ENCODE results near the gene RPEL1. TPM values are rescaled to one million over a fixed set of nuclear protein-coding genes. Genes with fewer than 3 reads are reported as not detected.
"Not testable (repeated sequence)": the region's sequence is repeated elsewhere in the genome, so short reads cannot be mapped to it uniquely, and the experiment has no call there.

RPEL1 gene
- polyA plus RNA-seq, 2 donors, result 0.02 TPM; not detected in 1

- Histone ChIP-seq H3K27me3 (ENCODE audit: control insufficient read depth in 1 of 2, insufficient read depth in 2 of 2, low read length in 2 of 2) (no peaks in the 10 kb centered on the region), H3K36me3 (ENCODE audit: control insufficient read depth in 2 of 2, insufficient read depth in 2 of 2, low read length in 1 of 2) (no peaks in the 10 kb centered on the region), H3K4me1 (ENCODE audit: control insufficient read depth in 2 of 2, insufficient read depth in 2 of 2, low read length in 1 of 2) (no peaks in the 10 kb centered on the region), H3K9me3 (ENCODE audit: control insufficient read depth in 2 of 2, insufficient read depth in 1 of 2, low read depth in 1 of 2, low read length in 1 of 2) (peaks cover 0 to 7% of the 10 kb centered on the region in 2 donors), H3K4me3 (ENCODE audit: low read depth in 1 of 2, low read length in 2 of 2) (no peak overlapping the region), H3K27ac (ENCODE audit: low read depth in 2 of 2, low read length in 1 of 2) (no peak overlapping the region)
- 36 to 50% methylated on average over 4 of the region's 4 CpGs for WGBS, 2 donors
Observed at GRCh38 chr10:103254538-103255325, 9.0 kb downstream of the RPEL1 start.

DNA sequence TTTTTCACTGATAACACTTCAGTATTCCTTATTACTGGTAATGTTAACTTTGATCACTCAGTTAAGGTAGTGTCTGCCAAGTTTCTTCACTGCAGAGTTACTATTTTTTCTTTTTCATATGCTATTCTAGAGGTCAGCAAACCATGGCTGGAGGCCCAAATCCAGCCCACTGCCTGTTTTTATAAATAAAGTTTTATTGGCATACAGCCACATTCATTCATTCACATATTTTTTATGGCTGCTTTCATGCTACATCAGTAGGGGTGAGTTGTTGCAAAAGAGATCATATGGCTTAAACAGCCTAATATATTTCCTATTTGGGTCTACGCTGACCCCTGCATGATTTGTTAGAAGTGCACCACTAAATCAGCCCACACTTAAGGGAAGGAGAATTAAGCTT lies 10.9 kb downstream of the RPEL1 start:
- H3K4me3 ChIP-seq (ENCODE audit: low read depth in 1 of 2, low read length in 2 of 2), result no peak overlapping the region
- H3K4me1 ChIP-seq (ENCODE audit: control insufficient read depth in 2 of 2, insufficient read depth in 2 of 2, low read length in 1 of 2), result no peaks in the 10 kb centered on the region
- H3K9me3 ChIP-seq (ENCODE audit: control insufficient read depth in 2 of 2, insufficient read depth in 1 of 2, low read depth in 1 of 2, low read length in 1 of 2), result no peaks in the 10 kb centered on the region
- WGBS, 2 donors, result 88 to 97% methylated on average over 1 of the region's 1 CpG
- no peaks in the 10 kb centered on the region for H3K36me3 ChIP-seq (ENCODE audit: control insufficient read depth in 2 of 2, insufficient read depth in 2 of 2, low read length in 1 of 2)
- no peaks in the 10 kb centered on the region for H3K27me3 ChIP-seq (ENCODE audit: control insufficient read depth in 1 of 2, insufficient read depth in 2 of 2, low read length in 2 of 2)
- H3K27ac ChIP-seq (ENCODE audit: low read depth in 2 of 2, low read length in 1 of 2), result no peak overlapping the region

DNA sequence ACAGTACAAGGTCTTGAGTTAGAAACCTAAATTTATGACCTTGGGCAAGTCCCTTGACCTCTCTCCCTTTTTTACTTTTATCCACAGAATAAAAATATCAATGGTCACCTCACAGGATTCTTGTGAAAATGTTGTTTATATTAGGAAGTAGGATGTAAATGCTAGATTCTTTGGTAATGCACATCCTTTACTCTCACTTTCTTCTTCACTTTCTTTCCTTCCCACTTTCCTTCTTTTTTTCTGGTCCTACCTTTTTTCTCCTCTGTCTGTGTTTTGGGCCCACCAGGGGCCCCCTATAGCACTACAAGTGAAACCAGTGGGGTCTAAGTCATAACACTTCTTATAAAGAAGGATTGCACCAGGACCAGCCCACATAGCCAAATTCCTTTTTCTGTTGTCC lies 12.1 kb downstream of the RPEL1 start:
- H3K4me3 ChIP-seq (ENCODE audit: low read depth in 1 of 2, low read length in 2 of 2), result no peak overlapping the region
- no peaks in the 10 kb centered on the region for H3K9me3 ChIP-seq (ENCODE audit: control insufficient read depth in 2 of 2, insufficient read depth in 1 of 2, low read depth in 1 of 2, low read length in 1 of 2)
- no peak overlapping the region for H3K27ac ChIP-seq (ENCODE audit: low read depth in 2 of 2, low read length in 1 of 2)
- no peaks in the 10 kb centered on the region for H3K27me3 ChIP-seq (ENCODE audit: control insufficient read depth in 1 of 2, insufficient read depth in 2 of 2, low read length in 2 of 2)
- H3K36me3 ChIP-seq (ENCODE audit: control insufficient read depth in 2 of 2, insufficient read depth in 2 of 2, low read length in 1 of 2), result no peaks in the 10 kb centered on the region
- H3K4me1 ChIP-seq (ENCODE audit: control insufficient read depth in 2 of 2, insufficient read depth in 2 of 2, low read length in 1 of 2), result no peaks in the 10 kb centered on the region

GRCh38 chr10:103258928-103259327 lies 13.2 kb downstream of the RPEL1 start:
- H3K27me3 ChIP-seq (ENCODE audit: control insufficient read depth in 1 of 2, insufficient read depth in 2 of 2, low read length in 2 of 2); H3K4me3 ChIP-seq (ENCODE audit: low read depth in 1 of 2, low read length in 2 of 2); H3K27ac ChIP-seq (ENCODE audit: low read depth in 2 of 2, low read length in 1 of 2); H3K36me3 ChIP-seq (ENCODE audit: control insufficient read depth in 2 of 2, insufficient read depth in 2 of 2, low read length in 1 of 2); H3K4me1 ChIP-seq (ENCODE audit: control insufficient read depth in 2 of 2, insufficient read depth in 2 of 2, low read length in 1 of 2); H3K9me3 ChIP-seq (ENCODE audit: control insufficient read depth in 2 of 2, insufficient read depth in 1 of 2, low read depth in 1 of 2, low read length in 1 of 2): not testable (repeated sequence)
- 90 to 93% methylated on average over 4 of the region's 4 CpGs for WGBS, 2 donors

DNA sequence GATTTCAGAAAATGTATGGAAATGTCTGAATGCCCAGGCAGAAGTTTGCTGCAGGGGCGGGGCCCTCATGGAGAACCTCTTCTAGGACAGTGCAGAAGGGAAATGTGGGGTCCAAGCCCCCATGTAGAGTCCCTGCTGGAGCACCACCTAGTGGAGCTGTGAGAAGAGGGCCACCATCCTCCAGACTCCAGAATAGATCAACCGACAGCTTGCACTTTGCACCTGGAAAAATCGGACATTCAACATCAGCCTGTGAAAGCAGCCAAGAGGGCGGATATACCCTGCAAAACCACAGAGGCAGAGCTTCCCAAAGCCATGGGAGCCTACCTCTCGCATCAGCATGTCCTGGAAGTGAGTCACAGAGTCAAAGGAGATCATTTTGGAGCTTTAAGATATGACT lies 14.3 kb downstream of the RPEL1 start:
- WGBS, 2 donors, result 81 to 82% methylated on average over 5 of the region's 5 CpGs
- Histone ChIP-seq H3K27ac (ENCODE audit: low read depth in 2 of 2, low read length in 1 of 2) (no peak overlapping the region), H3K27me3 (ENCODE audit: control insufficient read depth in 1 of 2, insufficient read depth in 2 of 2, low read length in 2 of 2) (no peaks in the 10 kb centered on the region), H3K4me3 (ENCODE audit: low read depth in 1 of 2, low read length in 2 of 2) (no peak overlapping the region), H3K36me3 (ENCODE audit: control insufficient read depth in 2 of 2, insufficient read depth in 2 of 2, low read length in 1 of 2) (no peaks in the 10 kb centered on the region), H3K9me3 (ENCODE audit: control insufficient read depth in 2 of 2, insufficient read depth in 1 of 2, low read depth in 1 of 2, low read length in 1 of 2) (no peaks in the 10 kb centered on the region), H3K4me1 (ENCODE audit: control insufficient read depth in 2 of 2, insufficient read depth in 2 of 2, low read length in 1 of 2) (no peaks in the 10 kb centered on the region)

DNA sequence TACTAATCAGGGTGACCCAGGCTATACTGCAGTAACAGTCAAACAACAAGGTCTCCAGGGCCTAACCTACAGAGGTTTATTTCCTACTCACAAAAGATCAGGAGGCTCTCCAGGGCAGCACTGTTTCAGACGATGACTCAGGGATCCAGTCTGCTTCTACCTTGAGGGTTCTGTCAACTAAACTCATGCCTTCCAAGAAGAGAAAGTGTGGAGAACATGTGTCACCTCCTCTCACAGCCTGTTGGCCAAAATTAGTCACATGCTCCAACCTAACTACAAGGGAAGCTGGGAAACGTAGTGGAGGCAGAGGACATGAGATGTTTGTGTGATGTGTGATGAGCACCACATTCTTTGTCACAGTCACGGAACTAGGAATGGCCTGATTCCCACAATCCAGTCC lies 16.5 kb downstream of the RPEL1 start:
- no peaks in the 10 kb centered on the region for H3K36me3 ChIP-seq (ENCODE audit: control insufficient read depth in 2 of 2, insufficient read depth in 2 of 2, low read length in 1 of 2)
- 72 to 78% methylated on average over 3 of the region's 3 CpGs for whole genome bisulfite sequencing, 2 donors
- no peak overlapping the region for H3K27ac ChIP-seq (ENCODE audit: low read depth in 2 of 2, low read length in 1 of 2)
- H3K4me3 ChIP-seq (ENCODE audit: low read depth in 1 of 2, low read length in 2 of 2), result no peak overlapping the region
- no peaks in the 10 kb centered on the region for H3K4me1 ChIP-seq (ENCODE audit: control insufficient read depth in 2 of 2, insufficient read depth in 2 of 2, low read length in 1 of 2)
- H3K9me3 ChIP-seq (ENCODE audit: control insufficient read depth in 2 of 2, insufficient read depth in 1 of 2, low read depth in 1 of 2, low read length in 1 of 2), result no peaks in the 10 kb centered on the region
- no peaks in the 10 kb centered on the region for H3K27me3 ChIP-seq (ENCODE audit: control insufficient read depth in 1 of 2, insufficient read depth in 2 of 2, low read length in 2 of 2)

GRCh38 chr10:103265717-103266329 lies 20.1 kb downstream of the RPEL1 start:
- H3K27me3 ChIP-seq (ENCODE audit: control insufficient read depth in 1 of 2, insufficient read depth in 2 of 2, low read length in 2 of 2), result no peaks in the 10 kb centered on the region
- WGBS, 2 donors, result 32 to 33% methylated on average over 11 of the region's 11 CpGs
- H3K9me3 ChIP-seq (ENCODE audit: control insufficient read depth in 2 of 2, insufficient read depth in 1 of 2, low read depth in 1 of 2, low read length in 1 of 2), result no peaks in the 10 kb centered on the region
- H3K36me3 ChIP-seq (ENCODE audit: control insufficient read depth in 2 of 2, insufficient read depth in 2 of 2, low read length in 1 of 2), result no peaks in the 10 kb centered on the region
- no peak overlapping the region for H3K4me3 ChIP-seq (ENCODE audit: low read depth in 1 of 2, low read length in 2 of 2)
- H3K4me1 ChIP-seq (ENCODE audit: control insufficient read depth in 2 of 2, insufficient read depth in 2 of 2, low read length in 1 of 2), result no peaks in the 10 kb centered on the region
- no peak overlapping the region for H3K27ac ChIP-seq (ENCODE audit: low read depth in 2 of 2, low read length in 1 of 2)

DNA sequence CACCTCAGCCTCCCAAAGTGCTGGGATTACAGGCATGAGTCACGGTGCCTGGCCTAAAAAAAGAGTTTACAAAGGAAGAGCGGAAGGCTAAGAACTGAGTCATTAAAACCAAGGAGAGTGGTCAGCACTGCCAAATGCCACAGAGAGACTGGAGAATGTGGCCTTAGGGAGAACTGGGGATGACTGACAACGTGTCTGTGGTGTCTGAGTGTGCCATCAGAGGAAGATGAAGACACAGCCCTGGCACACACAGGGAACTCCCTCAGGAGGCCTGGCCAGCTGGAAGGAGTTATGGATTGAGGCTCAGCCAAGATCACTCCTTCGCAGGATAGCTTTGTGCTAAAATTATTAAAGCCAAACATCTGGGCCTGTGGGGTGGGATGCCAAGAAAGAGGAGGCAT lies 27.4 kb downstream of the RPEL1 start:
- H3K4me3 ChIP-seq (ENCODE audit: low read depth in 1 of 2, low read length in 2 of 2), result no peak overlapping the region
- peaks cover 6 to 12% of the 10 kb centered on the region in 2 donors for H3K4me1 ChIP-seq (ENCODE audit: control insufficient read depth in 2 of 2, insufficient read depth in 2 of 2, low read length in 1 of 2)
- 24 to 43% methylated on average over 4 of the region's 4 CpGs for WGBS, 2 donors
- H3K27me3 ChIP-seq (ENCODE audit: control insufficient read depth in 1 of 2, insufficient read depth in 2 of 2, low read length in 2 of 2), result peaks cover 0 to 11% of the 10 kb centered on the region in 2 donors
- peaks cover 0 to 8% of the 10 kb centered on the region in 2 donors for H3K9me3 ChIP-seq (ENCODE audit: control insufficient read depth in 2 of 2, insufficient read depth in 1 of 2, low read depth in 1 of 2, low read length in 1 of 2)
- H3K36me3 ChIP-seq (ENCODE audit: control insufficient read depth in 2 of 2, insufficient read depth in 2 of 2, low read length in 1 of 2), result no peaks in the 10 kb centered on the region
- H3K27ac ChIP-seq (ENCODE audit: low read depth in 2 of 2, low read length in 1 of 2), result no peak overlapping the region

GRCh38 chr10:103276251-103276895 lies 30.7 kb downstream of the RPEL1 start:
- Histone ChIP-seq H3K9me3 (ENCODE audit: control insufficient read depth in 2 of 2, insufficient read depth in 1 of 2, low read depth in 1 of 2, low read length in 1 of 2) (peaks cover 0 to 14% of the 10 kb centered on the region in 2 donors), H3K4me1 (ENCODE audit: control insufficient read depth in 2 of 2, insufficient read depth in 2 of 2, low read length in 1 of 2) (peaks cover 6 to 13% of the 10 kb centered on the region in 2 donors), H3K27ac (ENCODE audit: low read depth in 2 of 2, low read length in 1 of 2) (no peak overlapping the region), H3K4me3 (ENCODE audit: low read depth in 1 of 2, low read length in 2 of 2) (peak overlapping the region in 1 of 2 donors; percentile 14), H3K36me3 (ENCODE audit: control insufficient read depth in 2 of 2, insufficient read depth in 2 of 2, low read length in 1 of 2) (no peaks in the 10 kb centered on the region), H3K27me3 (ENCODE audit: control insufficient read depth in 1 of 2, insufficient read depth in 2 of 2, low read length in 2 of 2) (peaks cover 0 to 16% of the 10 kb centered on the region in 2 donors)
- 14% methylated on average over 21 of the region's 21 CpGs for WGBS, 2 donors
